GM12892 (cell line): ENCODE results near the gene PTPRH.

ENCODE experiments used
- POLR2A ChIP-seq: IDR thresholded peaks from 2 replicates; pipeline ENCODE4 v1.6.1; 2011; ENCODE audit warnings: low read depth, low read length, control low read depth
- POLR2AphosphoS5 ChIP-seq: IDR thresholded peaks from 2 replicates; pipeline ENCODE4 v1.6.1; 2011; ENCODE audit warnings: low read depth, low read length, control low read depth

DNA sequence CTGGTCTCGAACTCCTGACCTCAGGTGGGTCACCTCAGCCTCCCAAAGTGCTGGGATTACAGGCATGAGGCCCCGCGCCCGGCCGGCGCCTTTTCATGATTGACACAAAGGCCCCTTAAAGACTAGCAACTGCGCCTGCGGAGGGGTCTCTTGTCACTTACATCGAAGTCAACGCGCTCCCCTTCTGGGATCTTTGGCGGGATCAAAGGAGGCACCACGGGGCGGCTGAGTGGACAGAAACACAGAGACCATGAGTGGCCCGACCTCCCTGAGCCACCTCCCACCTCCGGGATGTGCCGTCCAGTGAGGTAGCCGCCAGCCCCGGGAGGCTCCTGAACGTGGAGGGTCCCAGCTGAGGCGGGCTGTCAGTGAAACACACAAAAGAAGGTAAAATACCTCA is 67.6 kb downstream of the PTPRH start:
- TF ChIP-seq POLR2A (no peak), POLR2AphosphoS5 (no peak)
